ENCODE results near the gene TRAPPC11.

Gene TRAPPC11

GRCh38 chr4:183751106-183751505 lies 92.0 kb downstream of the TRAPPC11 start:
- Histone ChIP-seq H3K27me3 (ENCODE audit: insufficient read depth, poor library complexity, severe bottlenecking) (no peaks in the 10 kb centered on the region), H3K36me3 (ENCODE audit: low read depth) (no peaks in the 10 kb centered on the region), H3K9me3 (ENCODE audit: severe bottlenecking) (no peaks in the 10 kb centered on the region), H3K4me1 (ENCODE audit: insufficient read depth, poor library complexity, severe bottlenecking) (no peaks in the 10 kb centered on the region), H3K4me3 (ENCODE audit: severe bottlenecking) (no peak overlapping the region), H3K27ac (ENCODE audit: poor library complexity, severe bottlenecking) (no peak overlapping the region)
- ATAC-seq (ENCODE audit: low read depth) (0 out of 3 replicates have a peak, but pooled peaks have one; percentile 31), DNase-seq (ENCODE audit: low spot score) (no peak)
- no peak for TF ChIP-seq CTCF (IDR thresholded peaks at IDR 0.05; ENCODE audit: poor library complexity, severe bottlenecking)

- ATAC-seq (ENCODE audit: low read depth), result no peak
- Histone ChIP-seq H3K4me3 (ENCODE audit: severe bottlenecking) (no peak overlapping the region), H3K27ac (ENCODE audit: poor library complexity, severe bottlenecking) (no peak overlapping the region), H3K4me1 (ENCODE audit: insufficient read depth, poor library complexity, severe bottlenecking) (no peaks in the 10 kb centered on the region), H3K27me3 (ENCODE audit: insufficient read depth, poor library complexity, severe bottlenecking) (no peaks in the 10 kb centered on the region), H3K9me3 (ENCODE audit: severe bottlenecking) (no peaks in the 10 kb centered on the region), H3K36me3 (ENCODE audit: low read depth) (no peaks in the 10 kb centered on the region)
- no peak for TF ChIP-seq CTCF (IDR thresholded peaks at IDR 0.05; ENCODE audit: poor library complexity, severe bottlenecking)
- DNase-seq (ENCODE audit: low spot score), result no peak
Observed at GRCh38 chr4:183755596-183755995, 96.5 kb downstream of the TRAPPC11 start.

GRCh38 chr4:183757060-183757459 lies 98.0 kb downstream of the TRAPPC11 start:
- Histone ChIP-seq H3K9me3 (ENCODE audit: severe bottlenecking) (no peaks in the 10 kb centered on the region), H3K36me3 (ENCODE audit: low read depth) (no peaks in the 10 kb centered on the region), H3K27me3 (ENCODE audit: insufficient read depth, poor library complexity, severe bottlenecking) (no peaks in the 10 kb centered on the region), H3K27ac (ENCODE audit: poor library complexity, severe bottlenecking) (no peak overlapping the region), H3K4me3 (ENCODE audit: severe bottlenecking) (no peak overlapping the region), H3K4me1 (ENCODE audit: insufficient read depth, poor library complexity, severe bottlenecking) (no peaks in the 10 kb centered on the region)
- ATAC-seq (ENCODE audit: low read depth) (0 out of 3 replicates have a peak, but pooled peaks have one; percentile 35), DNase-seq (ENCODE audit: low spot score) (no peak)
- no peak for TF ChIP-seq CTCF (IDR thresholded peaks at IDR 0.05; ENCODE audit: poor library complexity, severe bottlenecking)

DNA sequence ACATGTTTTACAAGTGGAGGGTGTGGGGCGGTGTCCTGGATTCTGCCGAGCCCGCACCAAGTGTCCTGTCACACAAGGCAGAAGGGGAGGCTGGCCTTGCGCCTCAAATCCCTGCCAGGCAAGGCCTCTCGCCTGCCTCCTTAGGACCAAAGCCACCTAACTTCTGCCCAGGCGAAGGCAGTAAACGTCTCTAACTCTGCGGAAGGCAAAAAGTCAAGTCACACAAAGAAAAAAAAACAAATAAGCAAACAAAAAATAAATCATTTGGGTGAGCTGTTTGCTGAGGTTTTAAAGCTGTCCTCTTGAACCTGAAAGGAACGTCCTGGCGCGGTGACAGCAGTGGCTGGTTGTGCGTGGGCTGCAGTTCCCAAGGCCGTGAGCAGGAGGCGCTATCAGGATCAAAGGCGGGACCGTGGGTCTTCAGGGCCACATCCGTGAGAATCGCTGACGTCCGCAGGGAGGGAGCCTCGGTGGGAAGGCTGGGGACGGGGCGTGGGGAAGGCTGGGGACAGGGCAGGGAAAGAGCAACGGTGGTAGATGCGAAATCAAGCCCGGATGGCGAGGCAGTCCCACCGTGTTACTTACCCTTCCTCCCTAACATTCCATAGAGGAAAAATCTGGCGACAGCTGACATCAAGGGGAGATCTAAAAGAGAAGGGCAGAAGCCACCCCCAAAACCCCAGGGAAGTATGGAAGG lies 99.1 kb downstream of the TRAPPC11 start:
- no peaks in the 10 kb centered on the region for H3K9me3 ChIP-seq (ENCODE audit: severe bottlenecking)
- no peak for DNase-seq (ENCODE audit: low spot score)
- H3K36me3 ChIP-seq (ENCODE audit: low read depth), result no peaks in the 10 kb centered on the region
- H3K27ac ChIP-seq (ENCODE audit: poor library complexity, severe bottlenecking), result no peak overlapping the region
- H3K4me3 ChIP-seq (ENCODE audit: severe bottlenecking), result no peak overlapping the region
- H3K4me1 ChIP-seq (ENCODE audit: insufficient read depth, poor library complexity, severe bottlenecking), result no peaks in the 10 kb centered on the region
- no peak for TF ChIP-seq CTCF (IDR thresholded peaks at IDR 0.05; ENCODE audit: poor library complexity, severe bottlenecking)
- no peaks in the 10 kb centered on the region for H3K27me3 ChIP-seq (ENCODE audit: insufficient read depth, poor library complexity, severe bottlenecking)
- ATAC-seq (ENCODE audit: low read depth), result no peak

DNA sequence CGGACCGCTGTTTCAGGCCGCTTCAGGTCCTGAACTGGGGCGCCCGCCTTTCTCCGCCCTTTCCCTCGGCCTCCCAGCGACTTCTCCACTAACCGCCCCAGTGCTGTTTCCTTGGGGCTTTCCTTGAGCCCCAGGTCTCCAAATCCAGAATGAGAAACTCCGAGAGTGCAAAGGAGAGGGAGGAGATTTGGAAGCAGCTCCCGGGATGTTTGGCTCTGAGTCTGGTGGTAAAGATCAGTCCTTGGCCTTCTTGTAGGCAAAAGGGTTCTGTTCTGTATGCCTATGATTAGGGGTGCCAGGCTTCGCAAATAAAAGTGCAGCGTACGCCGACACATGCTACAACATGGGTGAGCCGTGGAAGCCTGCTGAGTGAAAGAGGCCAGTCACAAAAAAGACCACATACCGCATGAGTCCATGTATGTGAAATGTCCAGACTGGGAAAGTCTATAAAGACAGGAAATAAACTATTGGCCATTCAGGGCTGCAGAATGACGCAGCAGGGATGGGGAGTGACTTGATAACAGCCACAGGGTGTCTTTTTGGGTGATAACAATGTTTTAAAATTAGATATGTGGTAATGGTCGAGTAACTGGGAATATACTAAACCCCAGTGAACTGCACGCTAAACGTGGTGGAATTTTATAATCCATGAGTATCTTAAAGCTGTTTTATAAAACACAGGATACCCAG lies 99.8 kb downstream of the TRAPPC11 start:
- no peaks in the 10 kb centered on the region for H3K36me3 ChIP-seq (ENCODE audit: low read depth)
- no peaks in the 10 kb centered on the region for H3K27me3 ChIP-seq (ENCODE audit: insufficient read depth, poor library complexity, severe bottlenecking)
- DNase-seq (ENCODE audit: low spot score), result no peak
- no peak overlapping the region for H3K27ac ChIP-seq (ENCODE audit: poor library complexity, severe bottlenecking)
- H3K4me1 ChIP-seq (ENCODE audit: insufficient read depth, poor library complexity, severe bottlenecking), result no peaks in the 10 kb centered on the region
- no peak for ATAC-seq (ENCODE audit: low read depth)
- H3K9me3 ChIP-seq (ENCODE audit: severe bottlenecking), result no peaks in the 10 kb centered on the region
- no peak overlapping the region for H3K4me3 ChIP-seq (ENCODE audit: severe bottlenecking)
- no peak for TF ChIP-seq CTCF (IDR thresholded peaks at IDR 0.05; ENCODE audit: poor library complexity, severe bottlenecking)

Data from RWPE2 (cell line).